ENCODE data around the gene ECHS1. TPM values are rescaled to one million over a fixed set of nuclear protein-coding genes. Genes with fewer than 3 reads are reported as not detected.
A peak's percentile ranks its signal among the peaks of the same experiment; 100 is the strongest.
"Not testable (repeated sequence)": the region's sequence is repeated elsewhere in the genome, so short reads cannot be mapped to it uniquely, and the experiment has no call there.

ECHS1 gene
- total RNA-seq, 2 experiments from 2014 or later = 46.2 to 48.3 TPM

GRCh38 chr10:133388973-133389818 is 16.0 kb upstream of the ECHS1 start:
- Histone ChIP-seq H3K27ac (ENCODE audit: low read depth, low read length, poor library complexity, severe bottlenecking) (peak overlapping the region; percentile 99), H3K4me3 (ENCODE audit: low read depth, low read length, poor library complexity, severe bottlenecking) (peak overlapping the region; percentile 74), H3K9me2 (ENCODE audit: insufficient read depth, low read length) (no peaks in the 10 kb centered on the region), H3K4me2 (ENCODE audit: low read length) (peak overlapping the region; percentile 88), H3K4me1 (ENCODE audit: insufficient read depth, low read length, poor library complexity, severe bottlenecking) (peaks cover 58% of the 10 kb centered on the region), H2AFZ (ENCODE audit: low read length) (peak overlapping the region; percentile 5; the same call in 1 of the 2 replicates), H3K9me3 (ENCODE audit: low read length) (no peaks in the 10 kb centered on the region), H3K36me3 (ENCODE audit: insufficient read depth, low read length) (no peaks in the 10 kb centered on the region), H4K20me1 (ENCODE audit: insufficient read depth, low read length) (no peaks in the 10 kb centered on the region), H3K79me2 (ENCODE audit: insufficient read depth, low read depth, low read length) (peaks cover 21% of the 10 kb centered on the region; the same call in 1 of the 2 replicates)
- intact Hi-C loops (cut with micrococcal nuclease; ENCODE audit: unreplicated experiment) = loop anchor here (2.0 kb wide), 2 partner anchors 30 to 60 kb away; partner anchors contain the start of gene FUOM
- POLR2A ChIA-PET = interaction anchor here (0.6 to 1.4 kb wide), 4 partner anchors 9 to 86 kb away, joined by 3 read pairs; no protein-coding TSS in a partner anchor
- DNase-seq (ENCODE audit: low spot score) = peak; percentile 98
- TSS peak; percentile 34 for BruUV-seq (replicated peaks)
- peak; percentile 36; the same call in 1 of the 2 replicates for TF ChIP-seq CTCF (conservative IDR thresholded peaks at IDR 0.05; ENCODE audit: low read length)
- no peak for TF ChIP-seq EZH2phosphoT487 (IDR thresholded peaks at IDR 0.05; ENCODE audit: borderline replicate concordance, low read depth, low read length)
- CTCF ChIA-PET (ENCODE audit: unreplicated experiment) = interaction anchor here (1.7 kb wide), 1 partner anchor 60 kb away, joined by 4 read pairs; no protein-coding TSS in a partner anchor

- ChIA-PET CTCF (ENCODE audit: unreplicated experiment) (no interaction called here), POLR2A (interaction anchor here (0.6 to 1.4 kb wide), 5 partner anchors 10 to 85 kb away, joined by 3 to 4 read pairs (median 3); no protein-coding TSS in a partner anchor)
- Histone ChIP-seq H4K20me1 (ENCODE audit: insufficient read depth, low read length) (no peaks in the 10 kb centered on the region), H3K9me2 (ENCODE audit: insufficient read depth, low read length) (no peaks in the 10 kb centered on the region), H2AFZ (ENCODE audit: low read length) (no peak overlapping the region), H3K36me3 (ENCODE audit: insufficient read depth, low read length) (no peaks in the 10 kb centered on the region), H3K9me3 (ENCODE audit: low read length) (no peaks in the 10 kb centered on the region), H3K4me2 (ENCODE audit: low read length) (peak overlapping the region; percentile 88), H3K4me3 (ENCODE audit: low read depth, low read length, poor library complexity, severe bottlenecking) (peak overlapping the region; percentile 74), H3K27ac (ENCODE audit: low read depth, low read length, poor library complexity, severe bottlenecking) (peak overlapping the region; percentile 99), H3K79me2 (ENCODE audit: insufficient read depth, low read depth, low read length) (peaks cover 19% of the 10 kb centered on the region; the same call in 1 of the 2 replicates), H3K4me1 (ENCODE audit: insufficient read depth, low read length, poor library complexity, severe bottlenecking) (peaks cover 57% of the 10 kb centered on the region)
- TF ChIP-seq EZH2phosphoT487 (IDR thresholded peaks at IDR 0.05; ENCODE audit: borderline replicate concordance, low read depth, low read length) = no peak
- no peak for TF ChIP-seq CTCF (conservative IDR thresholded peaks at IDR 0.05; ENCODE audit: low read length)
- intact Hi-C loops (cut with micrococcal nuclease; ENCODE audit: unreplicated experiment) = loop anchor here (2.0 kb wide), 2 partner anchors 30 to 60 kb away; partner anchors contain the start of gene FUOM
- DNase-seq (ENCODE audit: low spot score) = peak; percentile 74
- TSS peak; percentile 94 for BruUV-seq (replicated peaks)
These were observed 15.2 kb upstream of the ECHS1 start for GRCh38 chr10:133388236-133388972.

- H3K9me2 ChIP-seq (ENCODE audit: insufficient read depth, low read length); DNase-seq (ENCODE audit: low spot score); H4K20me1 ChIP-seq (ENCODE audit: insufficient read depth, low read length); BruUV-seq (replicated peaks); H3K36me3 ChIP-seq (ENCODE audit: insufficient read depth, low read length); H2AFZ ChIP-seq (ENCODE audit: low read length); CTCF ChIA-PET (ENCODE audit: unreplicated experiment); intact Hi-C loops (cut with micrococcal nuclease; ENCODE audit: unreplicated experiment); H3K4me3 ChIP-seq (ENCODE audit: low read depth, low read length, poor library complexity, severe bottlenecking); H3K9me3 ChIP-seq (ENCODE audit: low read length): not testable (repeated sequence)
- POLR2A ChIA-PET = interaction anchor here (0.7 to 1.2 kb wide), 2 partner anchors 9 to 11 kb away, joined by 3 to 4 read pairs; no protein-coding TSS in a partner anchor
- H3K27ac ChIP-seq (ENCODE audit: low read depth, low read length, poor library complexity, severe bottlenecking) = peak overlapping the region; percentile 99
- H3K79me2 ChIP-seq (ENCODE audit: insufficient read depth, low read depth, low read length) = peaks cover 10% of the 10 kb centered on the region; the same call in 1 of the 2 replicates
- peaks cover 43% of the 10 kb centered on the region for H3K4me1 ChIP-seq (ENCODE audit: insufficient read depth, low read length, poor library complexity, severe bottlenecking)
- peak overlapping the region; percentile 88; the same call in 1 of the 2 replicates for H3K4me2 ChIP-seq (ENCODE audit: low read length)
These were observed 13.8 kb upstream of the ECHS1 start for GRCh38 chr10:133386951-133387350.
